Measurements from ENCODE around the gene ACAA1.
"Not testable (repeated sequence)": the region's sequence is repeated elsewhere in the genome, so short reads cannot be mapped to it uniquely, and the experiment has no call there.

DNA sequence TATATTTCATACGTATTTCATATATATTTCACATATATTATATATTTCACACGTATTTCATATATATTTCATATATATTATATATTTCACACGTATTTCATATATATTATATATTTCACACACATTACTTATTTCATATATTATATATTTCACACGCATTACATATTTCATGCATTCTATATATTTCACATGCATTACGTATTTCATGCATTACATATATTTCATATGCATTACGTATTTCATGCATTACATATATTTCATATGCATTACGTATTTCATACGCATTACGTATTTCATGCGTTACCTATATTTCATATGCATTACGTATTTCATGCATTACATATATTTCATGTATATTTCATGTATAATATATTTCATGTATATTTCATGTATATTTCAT is 23.8 kb upstream of the ACAA1 start:
- not testable (repeated sequence) for TF ChIP-seq EZH2phosphoT487 (IDR thresholded peaks at IDR 0.05; ENCODE audit: borderline replicate concordance, low read depth, low read length); CTCF (conservative IDR thresholded peaks at IDR 0.05; ENCODE audit: low read length)

All from OCI-LY7 (cell line).